Measurements from ENCODE around the gene ITGA6.

GRCh38 chr2:172550419-172550818 lies 123.0 kb downstream of the ITGA6 start:
- no peak for TF ChIP-seq CTCF (IDR thresholded peaks at IDR 0.05)
- TF ChIP-seq POLR2A (IDR thresholded peaks at IDR 0.05): no peak

Measured in Peyer's patch (tissue), 4 donors.